ENCODE results near the gene IL16.

The IL16 gene

GRCh38 chr15:81273200-81273599 lies 76.5 kb downstream of the IL16 start:
- Histone ChIP-seq H3K27ac (no peak overlapping the region), H3K4me3 (ENCODE audit: low read depth, low read length) (no peak overlapping the region), H3K36me3 (no peaks in the 10 kb centered on the region), H3K9me3 (ENCODE audit: severe bottlenecking) (peaks cover 6% of the 10 kb centered on the region), H3K27me3 (ENCODE audit: insufficient read depth, low read depth, severe bottlenecking) (no peaks in the 10 kb centered on the region)
- DNase-seq: no peak
- TF ChIP-seq, protein P1, sequence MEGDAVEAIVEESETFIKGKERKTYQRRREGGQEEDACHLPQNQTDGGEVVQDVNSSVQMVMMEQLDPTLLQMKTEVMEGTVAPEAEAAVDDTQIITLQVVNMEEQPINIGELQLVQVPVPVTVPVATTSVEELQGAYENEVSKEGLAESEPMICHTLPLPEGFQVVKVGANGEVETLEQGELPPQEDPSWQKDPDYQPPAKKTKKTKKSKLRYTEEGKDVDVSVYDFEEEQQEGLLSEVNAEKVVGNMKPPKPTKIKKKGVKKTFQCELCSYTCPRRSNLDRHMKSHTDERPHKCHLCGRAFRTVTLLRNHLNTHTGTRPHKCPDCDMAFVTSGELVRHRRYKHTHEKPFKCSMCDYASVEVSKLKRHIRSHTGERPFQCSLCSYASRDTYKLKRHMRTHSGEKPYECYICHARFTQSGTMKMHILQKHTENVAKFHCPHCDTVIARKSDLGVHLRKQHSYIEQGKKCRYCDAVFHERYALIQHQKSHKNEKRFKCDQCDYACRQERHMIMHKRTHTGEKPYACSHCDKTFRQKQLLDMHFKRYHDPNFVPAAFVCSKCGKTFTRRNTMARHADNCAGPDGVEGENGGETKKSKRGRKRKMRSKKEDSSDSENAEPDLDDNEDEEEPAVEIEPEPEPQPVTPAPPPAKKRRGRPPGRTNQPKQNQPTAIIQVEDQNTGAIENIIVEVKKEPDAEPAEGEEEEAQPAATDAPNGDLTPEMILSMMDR (IDR thresholded peaks at IDR 0.05; ENCODE audit: low read depth, low read length): no peak

- TF ChIP-seq, protein P1 (IDR thresholded peaks at IDR 0.05; ENCODE audit: low read depth, low read length): no peak
- Histone ChIP-seq H3K27me3 (ENCODE audit: insufficient read depth, low read depth, severe bottlenecking) (no peaks in the 10 kb centered on the region), H3K9me3 (ENCODE audit: severe bottlenecking) (peaks cover 6% of the 10 kb centered on the region), H3K27ac (no peak overlapping the region), H3K4me3 (ENCODE audit: low read depth, low read length) (no peak overlapping the region), H3K36me3 (no peaks in the 10 kb centered on the region)
- no peak for DNase-seq
These were observed 77.2 kb downstream of the IL16 start for GRCh38 chr15:81273855-81274254.

GRCh38 chr15:81274255-81274654 lies 77.6 kb downstream of the IL16 start:
- TF ChIP-seq, protein P1 (IDR thresholded peaks at IDR 0.05; ENCODE audit: low read depth, low read length): no peak
- DNase-seq: no peak
- Histone ChIP-seq H3K4me3 (ENCODE audit: low read depth, low read length) (no peak overlapping the region), H3K36me3 (no peaks in the 10 kb centered on the region), H3K27ac (no peak overlapping the region), H3K27me3 (ENCODE audit: insufficient read depth, low read depth, severe bottlenecking) (no peaks in the 10 kb centered on the region), H3K9me3 (ENCODE audit: severe bottlenecking) (peaks cover 6% of the 10 kb centered on the region)

GRCh38 chr15:81274931-81275707 lies 78.4 kb downstream of the IL16 start:
- H3K9me3 ChIP-seq (ENCODE audit: severe bottlenecking): peaks cover 6% of the 10 kb centered on the region
- no peaks in the 10 kb centered on the region for H3K36me3 ChIP-seq
- no peaks in the 10 kb centered on the region for H3K27me3 ChIP-seq (ENCODE audit: insufficient read depth, low read depth, severe bottlenecking)
- peak; percentile 72 for DNase-seq
- H3K4me3 ChIP-seq (ENCODE audit: low read depth, low read length): no peak overlapping the region
- no peak overlapping the region for H3K27ac ChIP-seq
- TF ChIP-seq, protein P1 (IDR thresholded peaks at IDR 0.05; ENCODE audit: low read depth, low read length): peak; percentile 94

DNA sequence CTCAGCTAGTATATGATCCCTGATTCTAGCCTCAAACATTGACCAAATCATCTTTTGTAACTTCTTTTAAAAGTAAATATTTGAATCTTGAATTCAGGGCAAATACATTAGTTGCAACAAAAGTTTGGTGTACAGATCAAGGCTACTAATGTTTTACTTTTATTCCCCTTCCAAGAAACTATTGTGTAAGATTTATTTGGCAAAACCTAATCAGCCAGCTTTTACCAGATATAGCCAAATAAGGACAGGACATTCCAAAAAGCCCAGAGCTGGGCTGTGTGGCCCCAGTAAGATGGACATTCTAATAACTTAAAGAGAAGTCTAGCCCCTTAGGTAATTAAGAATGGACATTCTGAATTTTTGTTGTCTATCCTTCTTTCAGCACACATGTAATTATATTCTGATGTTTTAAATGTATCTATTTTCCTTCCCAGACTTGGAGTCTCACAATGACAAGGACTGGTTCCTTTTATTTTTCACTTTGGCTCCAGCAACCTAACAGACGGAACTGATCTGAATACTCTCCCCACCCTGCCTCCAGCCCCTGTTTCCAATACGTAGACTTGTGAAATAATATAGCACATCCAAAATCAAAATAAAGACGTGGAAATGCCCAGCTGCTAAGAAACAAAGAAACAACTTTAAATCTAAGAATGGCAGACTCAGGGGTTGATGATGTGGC lies 79.2 kb downstream of the IL16 start:
- TF ChIP-seq, protein P1 (IDR thresholded peaks at IDR 0.05; ENCODE audit: low read depth, low read length): no peak
- Histone ChIP-seq H3K9me3 (ENCODE audit: severe bottlenecking) (peaks cover 6% of the 10 kb centered on the region), H3K36me3 (no peaks in the 10 kb centered on the region), H3K27ac (no peak overlapping the region), H3K4me3 (ENCODE audit: low read depth, low read length) (no peak overlapping the region), H3K27me3 (ENCODE audit: insufficient read depth, low read depth, severe bottlenecking) (no peaks in the 10 kb centered on the region)
- DNase-seq: no peak

All from WERI-Rb-1 (cell line).